RWPE1 (cell line): ENCODE data around the gene SF3B2.
A peak's percentile ranks its signal among the peaks of the same experiment; 100 is the strongest.

Experiments used
- CTCF ChIA-PET: fragments of 350-600 bp; sonication (Branson Sonifier 250); formaldehyde crosslinking; extraction: SDS; loops from one replicate; lab custom pipeline; 2021; lab: Yijun Ruan, JAX
- POLR2A ChIA-PET: fragments of 400-600 bp; formaldehyde crosslinking; extraction: SDS; loops from one replicate; lab custom pipeline; 2020; ENCODE audit warnings: antibody characterized with exemption; ENCODE audit not compliant: low non-redundant PET; lab: Yijun Ruan, JAX
- DNase-seq: peaks from one replicate; pipeline ENCODE4 v3.0.0; 2012; ENCODE audit warnings: low spot score
- H3K27ac ChIP-seq: fragments of 450-650 bp; 2 replicates; pipeline ENCODE4 v1.5.1; 2017
- TF ChIP-seq, protein P1 (sequence below): fragments of 450-650 bp; conservative IDR thresholded peaks from 2 replicates; pipeline ENCODE4 v1.5.1; 2017; ENCODE audit warnings: low read depth, mild to moderate bottlenecking

SF3B2 gene, protein sequence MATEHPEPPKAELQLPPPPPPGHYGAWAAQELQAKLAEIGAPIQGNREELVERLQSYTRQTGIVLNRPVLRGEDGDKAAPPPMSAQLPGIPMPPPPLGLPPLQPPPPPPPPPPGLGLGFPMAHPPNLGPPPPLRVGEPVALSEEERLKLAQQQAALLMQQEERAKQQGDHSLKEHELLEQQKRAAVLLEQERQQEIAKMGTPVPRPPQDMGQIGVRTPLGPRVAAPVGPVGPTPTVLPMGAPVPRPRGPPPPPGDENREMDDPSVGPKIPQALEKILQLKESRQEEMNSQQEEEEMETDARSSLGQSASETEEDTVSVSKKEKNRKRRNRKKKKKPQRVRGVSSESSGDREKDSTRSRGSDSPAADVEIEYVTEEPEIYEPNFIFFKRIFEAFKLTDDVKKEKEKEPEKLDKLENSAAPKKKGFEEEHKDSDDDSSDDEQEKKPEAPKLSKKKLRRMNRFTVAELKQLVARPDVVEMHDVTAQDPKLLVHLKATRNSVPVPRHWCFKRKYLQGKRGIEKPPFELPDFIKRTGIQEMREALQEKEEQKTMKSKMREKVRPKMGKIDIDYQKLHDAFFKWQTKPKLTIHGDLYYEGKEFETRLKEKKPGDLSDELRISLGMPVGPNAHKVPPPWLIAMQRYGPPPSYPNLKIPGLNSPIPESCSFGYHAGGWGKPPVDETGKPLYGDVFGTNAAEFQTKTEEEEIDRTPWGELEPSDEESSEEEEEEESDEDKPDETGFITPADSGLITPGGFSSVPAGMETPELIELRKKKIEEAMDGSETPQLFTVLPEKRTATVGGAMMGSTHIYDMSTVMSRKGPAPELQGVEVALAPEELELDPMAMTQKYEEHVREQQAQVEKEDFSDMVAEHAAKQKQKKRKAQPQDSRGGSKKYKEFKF

GRCh38 chr11:66051766-66052663 is at the start of gene SF3B2:
SF3B2 (plus strand) TSS chr11:66052364; CDS start chr11:66052385, 21 bp downstream.
- DNase-seq, result peak; percentile 94
- TF ChIP-seq, protein P1, sequence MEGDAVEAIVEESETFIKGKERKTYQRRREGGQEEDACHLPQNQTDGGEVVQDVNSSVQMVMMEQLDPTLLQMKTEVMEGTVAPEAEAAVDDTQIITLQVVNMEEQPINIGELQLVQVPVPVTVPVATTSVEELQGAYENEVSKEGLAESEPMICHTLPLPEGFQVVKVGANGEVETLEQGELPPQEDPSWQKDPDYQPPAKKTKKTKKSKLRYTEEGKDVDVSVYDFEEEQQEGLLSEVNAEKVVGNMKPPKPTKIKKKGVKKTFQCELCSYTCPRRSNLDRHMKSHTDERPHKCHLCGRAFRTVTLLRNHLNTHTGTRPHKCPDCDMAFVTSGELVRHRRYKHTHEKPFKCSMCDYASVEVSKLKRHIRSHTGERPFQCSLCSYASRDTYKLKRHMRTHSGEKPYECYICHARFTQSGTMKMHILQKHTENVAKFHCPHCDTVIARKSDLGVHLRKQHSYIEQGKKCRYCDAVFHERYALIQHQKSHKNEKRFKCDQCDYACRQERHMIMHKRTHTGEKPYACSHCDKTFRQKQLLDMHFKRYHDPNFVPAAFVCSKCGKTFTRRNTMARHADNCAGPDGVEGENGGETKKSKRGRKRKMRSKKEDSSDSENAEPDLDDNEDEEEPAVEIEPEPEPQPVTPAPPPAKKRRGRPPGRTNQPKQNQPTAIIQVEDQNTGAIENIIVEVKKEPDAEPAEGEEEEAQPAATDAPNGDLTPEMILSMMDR, result no peak
- peak within 1 kb of the TSS; percentile 92 for H3K27ac ChIP-seq
- POLR2A ChIA-PET, result interaction anchor here (0.5 to 1.1 kb wide), 6 partner anchors 11 to 790 kb away, joined by 3 to 13 read pairs (median 5); partner anchors contain the start of gene POLA2
- CTCF ChIA-PET, result interaction anchor here (0.7 to 4.1 kb wide), 3 partner anchors 16 to 158 kb away, joined by 3 to 32 read pairs (median 5); no protein-coding TSS in a partner anchor

DNA sequence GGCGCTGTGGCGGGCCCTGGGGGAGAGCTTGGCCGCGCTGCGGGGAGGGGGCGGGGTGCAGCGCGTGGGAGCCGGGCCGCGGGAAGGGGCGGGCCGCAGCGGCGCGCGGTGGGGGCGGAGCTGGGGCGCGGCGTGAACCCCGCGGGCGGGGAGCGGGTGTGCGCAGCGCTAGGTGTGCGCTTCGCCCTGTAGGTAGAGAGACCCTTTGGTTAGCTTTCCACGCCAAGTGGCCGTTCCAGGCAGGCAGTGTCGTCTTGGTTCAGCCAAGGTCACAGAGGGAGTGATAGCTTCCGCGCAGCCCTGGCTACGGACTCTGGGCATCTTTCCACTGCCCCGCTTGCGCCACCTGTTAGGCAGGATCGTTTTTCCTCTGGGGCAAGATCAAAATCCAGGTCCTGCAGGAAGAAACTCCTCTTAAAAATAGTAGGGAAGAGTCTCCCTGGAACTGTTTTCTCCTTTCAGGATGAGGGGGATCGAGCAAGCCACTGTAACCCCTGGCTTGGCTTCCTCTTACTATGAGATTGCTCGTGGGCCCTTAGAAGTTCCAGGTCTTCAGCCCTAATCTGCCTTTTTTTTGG is 49.4 kb upstream of the SF3B2 start:
- ChIA-PET CTCF (interaction anchor here (1.1 kb wide), 1 partner anchor 13 kb away, joined by 3 read pairs; no protein-coding TSS in a partner anchor), POLR2A (interaction anchor here (0.6 to 1.4 kb wide), 3 partner anchors 9 to 45 kb away, joined by 3 to 4 read pairs (median 3); partner anchors contain the start of gene CST6)
- H3K27ac ChIP-seq, result peak overlapping the region; percentile 97
- peak; percentile 31 for DNase-seq
- TF ChIP-seq, protein P1, result no peak

GRCh38 chr11:66003291-66003690 is 48.9 kb upstream of the SF3B2 start:
- no peak for DNase-seq
- H3K27ac ChIP-seq, result peak overlapping the region; percentile 97
- TF ChIP-seq, protein P1, result no peak
- ChIA-PET POLR2A (no interaction called here), CTCF (interaction anchor here (1.1 kb wide), 1 partner anchor 14 kb away, joined by 3 read pairs; no protein-coding TSS in a partner anchor)

DNA sequence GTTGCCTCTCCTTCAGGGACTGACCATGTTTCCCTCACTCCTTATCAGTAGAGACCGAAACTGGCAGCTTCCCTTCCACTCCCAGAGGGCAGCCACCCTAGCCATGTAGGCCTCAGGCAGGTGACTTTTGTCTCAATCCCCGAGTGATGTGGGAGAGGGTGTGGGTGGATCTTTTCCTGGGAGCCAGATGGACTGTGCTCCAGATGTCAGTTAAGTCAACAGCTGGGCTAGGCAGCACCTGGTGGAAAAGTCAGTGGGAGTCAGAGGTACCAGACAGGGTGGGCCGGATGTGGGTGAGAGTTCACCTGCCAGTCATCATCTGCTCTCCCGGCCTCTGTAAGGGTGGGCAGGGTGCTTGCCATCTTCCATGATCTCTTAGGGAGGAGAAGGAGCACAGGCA is 48.0 kb upstream of the SF3B2 start:
- CTCF ChIA-PET, result interaction anchor here (0.6 kb wide), 1 partner anchor 18 kb away, joined by 3 read pairs; no protein-coding TSS in a partner anchor
- peak overlapping the region; percentile 15; the same call in 1 of the 2 replicates for H3K27ac ChIP-seq
- DNase-seq, result no peak
- POLR2A ChIA-PET, result no interaction called here
- TF ChIP-seq, protein P1, result no peak

DNA sequence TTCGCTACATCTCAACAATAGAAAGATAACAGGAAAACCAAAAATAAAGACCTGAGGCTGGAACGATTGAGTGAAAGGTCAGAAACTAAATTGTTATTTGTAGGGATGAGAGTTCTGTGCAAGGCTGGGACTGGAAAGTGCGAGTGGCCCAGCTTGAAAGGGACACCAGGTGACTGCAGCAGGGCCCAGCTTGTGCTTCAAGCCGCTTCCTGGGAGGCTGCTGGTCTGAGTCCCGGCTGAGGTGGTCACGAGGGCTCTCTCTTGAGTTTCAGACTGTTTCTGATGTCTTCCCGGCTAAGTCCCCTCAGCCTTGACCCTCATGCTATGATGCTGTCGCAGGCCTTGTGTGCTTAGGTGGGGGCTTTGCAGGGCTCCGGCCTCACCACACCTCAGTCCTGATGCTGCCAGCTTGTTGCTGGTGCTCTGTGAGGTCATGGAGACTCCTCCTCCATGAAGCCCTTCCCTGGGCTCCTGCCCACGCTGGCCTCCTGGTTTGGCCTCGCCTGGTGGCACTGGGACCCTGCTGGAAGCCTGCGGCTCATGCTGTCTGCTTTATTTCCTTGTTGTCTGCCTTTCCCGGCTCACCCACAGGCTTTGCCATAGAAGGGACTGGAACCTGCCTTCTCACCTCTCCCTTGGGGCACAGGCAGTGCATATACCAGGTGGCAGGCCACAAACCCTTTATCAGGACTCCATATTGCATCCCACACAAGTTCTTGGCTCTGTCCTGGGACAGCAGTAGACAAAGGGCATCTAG is 45.9 kb upstream of the SF3B2 start:
- no peak for DNase-seq
- peak overlapping the region; percentile 35 for H3K27ac ChIP-seq
- CTCF ChIA-PET, result interaction anchor here (0.6 kb wide), 1 partner anchor 14 kb away, joined by 3 read pairs; no protein-coding TSS in a partner anchor
- TF ChIP-seq, protein P1, result no peak
- POLR2A ChIA-PET, result interaction anchor here (0.5 kb wide), 1 partner anchor 202 kb away, joined by 3 read pairs; no protein-coding TSS in a partner anchor
